Measurements from ENCODE around the gene MEN1. TPM values are rescaled to one million over a fixed set of nuclear protein-coding genes. Genes with fewer than 3 reads are reported as not detected.

Gene MEN1
- total RNA-seq, 2 donors from 2014 or later = 9.7 to 35.1 TPM

DNA sequence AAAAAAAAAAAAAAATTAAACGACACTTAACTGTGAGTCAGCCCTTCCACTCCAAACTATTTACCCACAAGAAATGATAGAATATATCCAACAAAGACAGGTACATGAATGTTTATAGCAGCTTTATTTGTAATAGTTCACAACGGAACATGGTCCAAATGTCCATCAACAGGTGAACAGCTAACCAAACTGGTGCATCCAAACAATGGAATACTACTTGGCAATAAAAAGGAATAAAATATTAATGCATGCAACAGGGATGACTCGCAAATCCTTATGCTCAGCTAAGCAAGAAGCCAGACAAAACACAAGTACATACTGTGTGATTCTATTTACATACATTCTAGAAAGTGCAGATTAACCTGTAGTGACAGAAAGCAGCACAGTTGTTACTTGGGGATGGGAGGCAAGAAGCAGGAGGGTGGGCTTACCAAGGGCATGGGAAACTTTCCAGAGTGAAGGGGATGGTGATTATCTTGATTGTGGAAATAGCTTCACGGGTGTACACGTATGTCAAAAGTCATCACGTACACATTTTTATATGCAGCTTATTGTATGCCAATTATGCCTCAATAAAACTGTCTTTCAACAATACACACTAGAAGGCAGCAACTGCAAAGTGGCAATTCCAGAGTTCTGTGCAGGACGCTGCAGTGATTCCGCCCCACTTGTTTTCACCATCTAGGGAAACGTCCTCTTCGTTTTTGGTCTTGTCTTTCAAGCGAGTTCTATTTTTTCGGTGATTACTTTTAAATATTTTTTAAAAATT is 25.4 kb downstream of the MEN1 start:
- H3K27ac Mint-ChIP-seq = no peak overlapping the region
- DNase-seq (ENCODE audit: low spot score in 2 of 2) (no peak), ATAC-seq (no peak)

DNA sequence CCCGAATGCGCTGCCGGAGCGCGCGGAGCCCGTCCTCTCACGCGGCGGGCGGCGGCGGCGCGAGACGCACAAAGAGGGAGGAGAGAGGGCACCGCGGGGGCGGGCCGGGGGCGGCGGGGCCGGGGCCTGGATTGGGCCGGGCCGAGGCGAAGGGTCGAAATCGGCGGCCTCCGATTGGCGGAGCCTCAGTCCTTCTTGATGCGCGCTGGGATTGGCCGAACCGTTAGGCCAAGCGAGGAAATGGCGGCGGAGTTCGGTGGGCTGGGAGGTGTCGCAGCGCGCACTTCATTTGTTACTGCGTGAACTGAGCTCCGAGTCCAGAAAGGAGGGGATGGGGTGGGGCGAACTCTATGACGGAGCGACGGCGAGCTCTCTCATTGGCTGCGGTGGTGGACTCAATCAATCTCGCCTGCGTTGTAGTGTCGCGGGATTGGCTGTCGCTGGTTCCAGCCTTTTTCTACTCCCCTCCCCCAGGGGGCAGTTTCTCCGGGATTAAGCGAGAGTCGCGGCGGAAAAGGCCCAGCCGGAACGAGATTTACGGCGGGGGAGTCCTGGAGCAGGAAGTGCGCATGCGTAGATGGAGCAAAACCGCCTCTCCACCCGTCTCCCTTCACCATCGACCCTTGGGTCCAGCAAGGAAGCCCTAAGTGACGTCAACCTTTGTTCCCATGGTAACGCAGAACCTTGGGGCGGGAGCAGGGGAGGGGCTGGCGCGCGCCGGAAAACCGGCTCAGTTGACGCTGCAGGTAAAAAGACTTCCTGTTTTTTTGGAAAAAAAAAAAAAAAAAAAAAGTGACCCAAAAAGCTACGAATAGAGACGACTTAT is 31.7 kb downstream of the MEN1 start, which contains the start of gene SF1:
Gene SF1, minus strand, starts transcription at position 70 of the 826 bp plus-strand sequence. CDS start 150 bp downstream, outside the sequence.
- Mint-ChIP-seq H3K36me3 (peaks cover 38 to 46% of the 10 kb centered on the region in 2 donors), H3K27ac (peak within 1 kb of the TSS; percentile 99 to 100), H3K9me3 (no peaks in the 10 kb centered on the region)
- ATAC-seq (peak; percentile 91 to 92), DNase-seq (ENCODE audit: low spot score in 2 of 2) (peak; percentile 98 to 100)

More for the DNA sequence above, 25.4 kb downstream of the MEN1 start:
- no peaks in the 10 kb centered on the region for H3K9me3 Mint-ChIP-seq
- H3K36me3 Mint-ChIP-seq = peaks cover 0 to 4% of the 10 kb centered on the region in 2 donors

DNA sequence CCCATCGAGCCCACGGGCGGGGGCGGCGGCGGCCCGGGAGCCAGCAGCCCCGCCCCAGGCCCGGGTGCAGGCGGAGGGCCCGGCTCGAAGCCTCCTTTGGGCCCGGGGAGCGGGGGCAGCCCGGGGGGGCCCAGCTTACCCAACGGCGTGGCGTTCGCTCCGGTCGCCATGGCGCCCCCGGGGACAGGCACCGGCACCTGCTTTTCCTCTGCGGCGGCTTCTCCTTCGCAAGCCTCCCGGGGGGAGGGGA is 32.2 kb downstream of the MEN1 start:
- peaks cover 43 to 52% of the 10 kb centered on the region in 2 donors for H3K36me3 Mint-ChIP-seq
- H3K9me3 Mint-ChIP-seq = no peaks in the 10 kb centered on the region
- no peak for DNase-seq (ENCODE audit: low spot score in 2 of 2)
- ATAC-seq = peak in 1 of 2 donors; percentile 0
- peak overlapping the region; percentile 99 to 100 for H3K27ac Mint-ChIP-seq

DNA sequence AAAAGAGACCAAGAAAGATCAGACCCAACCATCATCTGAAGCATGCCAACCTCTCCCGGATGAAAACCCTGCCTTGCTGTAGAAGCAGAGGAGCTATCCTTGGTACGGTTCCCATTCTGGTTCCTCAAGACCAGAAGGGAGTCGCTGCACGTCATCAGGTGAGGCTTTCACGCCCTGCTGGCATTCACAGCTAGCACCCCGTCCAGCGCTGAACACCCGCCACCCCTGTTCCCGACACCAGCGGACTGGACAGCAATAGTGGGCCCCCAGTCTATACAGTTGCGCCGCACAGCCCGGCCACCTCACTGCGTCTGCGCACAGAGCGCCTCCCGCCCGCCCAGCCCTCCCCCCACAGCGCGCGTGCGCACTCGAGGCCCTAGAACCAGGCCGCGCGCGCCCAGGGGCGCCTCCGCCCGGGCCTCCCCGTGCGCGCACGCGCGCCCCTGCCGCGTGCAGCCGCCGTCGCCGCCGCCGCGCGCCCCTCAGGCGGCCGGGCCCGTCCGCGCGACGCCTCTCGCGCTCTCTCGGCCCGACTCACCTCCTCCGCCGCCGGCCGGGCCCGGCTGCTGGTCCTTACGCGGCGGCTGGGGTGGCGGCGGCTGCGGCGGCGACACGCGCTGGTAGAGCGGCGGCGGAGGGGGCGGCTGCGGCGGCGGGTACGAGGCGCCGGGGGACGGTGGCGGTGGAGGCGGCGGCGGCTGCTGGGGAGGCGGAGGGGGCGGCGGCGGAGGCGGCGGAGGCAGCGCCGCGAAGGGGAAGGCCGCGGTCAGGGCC is 32.7 kb downstream of the MEN1 start:
- DNase-seq (ENCODE audit: low spot score in 2 of 2) (peak; percentile 83 to 85), ATAC-seq (peak; percentile 1 to 4)
- peak overlapping the region; percentile 95 to 100 for H3K27ac Mint-ChIP-seq
- H3K9me3 Mint-ChIP-seq = no peaks in the 10 kb centered on the region
- peaks cover 47 to 57% of the 10 kb centered on the region in 2 donors for H3K36me3 Mint-ChIP-seq

DNA sequence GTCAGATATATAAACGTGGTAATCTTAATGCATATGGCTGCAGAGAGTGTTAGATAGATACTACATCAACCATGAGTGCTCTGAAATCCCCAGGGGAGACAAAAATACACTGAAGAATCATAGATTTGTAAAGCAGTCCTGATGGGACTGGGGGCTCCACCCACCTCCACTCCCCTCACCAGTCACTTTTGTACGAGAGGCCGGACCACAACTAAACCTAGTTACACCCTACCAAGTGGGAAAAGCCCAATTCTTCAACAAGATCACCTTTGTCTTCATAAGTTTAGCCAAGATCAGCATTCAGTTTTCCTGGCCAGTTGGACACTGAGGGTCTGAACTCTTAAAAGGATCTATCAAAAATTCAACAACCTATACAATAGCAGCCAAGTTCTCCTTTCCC is 33.5 kb downstream of the MEN1 start:
- peaks cover 50 to 64% of the 10 kb centered on the region in 2 donors for H3K36me3 Mint-ChIP-seq
- peak overlapping the region; percentile 90 to 95 for H3K27ac Mint-ChIP-seq
- no peaks in the 10 kb centered on the region for H3K9me3 Mint-ChIP-seq
- DNase-seq (ENCODE audit: low spot score in 2 of 2) = no peak
- ATAC-seq = no peak

DNA sequence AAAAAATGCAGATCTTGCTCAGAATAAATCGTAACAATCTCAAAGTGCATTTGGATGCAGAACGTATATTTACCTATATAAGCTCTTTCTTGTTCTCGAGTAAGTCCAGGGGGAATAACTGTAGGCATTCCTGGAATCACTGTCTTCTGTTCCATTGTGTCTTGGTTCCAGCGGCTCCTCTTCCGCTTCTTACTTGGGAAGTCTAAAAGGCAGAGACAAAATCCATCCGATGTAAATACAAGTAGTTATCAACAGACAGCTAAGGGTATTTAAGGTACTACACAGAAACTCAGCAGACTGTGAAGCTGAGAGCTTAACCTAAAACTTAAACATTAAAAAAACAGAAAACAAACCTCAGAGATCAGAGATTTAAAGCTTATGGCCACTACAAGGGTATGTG is 33.9 kb downstream of the MEN1 start:
- peak overlapping the region; percentile 90 to 95 for H3K27ac Mint-ChIP-seq
- DNase-seq (ENCODE audit: low spot score in 2 of 2) (no peak), ATAC-seq (no peak)
- H3K9me3 Mint-ChIP-seq = no peaks in the 10 kb centered on the region
- peaks cover 50 to 69% of the 10 kb centered on the region in 2 donors for H3K36me3 Mint-ChIP-seq

DNA sequence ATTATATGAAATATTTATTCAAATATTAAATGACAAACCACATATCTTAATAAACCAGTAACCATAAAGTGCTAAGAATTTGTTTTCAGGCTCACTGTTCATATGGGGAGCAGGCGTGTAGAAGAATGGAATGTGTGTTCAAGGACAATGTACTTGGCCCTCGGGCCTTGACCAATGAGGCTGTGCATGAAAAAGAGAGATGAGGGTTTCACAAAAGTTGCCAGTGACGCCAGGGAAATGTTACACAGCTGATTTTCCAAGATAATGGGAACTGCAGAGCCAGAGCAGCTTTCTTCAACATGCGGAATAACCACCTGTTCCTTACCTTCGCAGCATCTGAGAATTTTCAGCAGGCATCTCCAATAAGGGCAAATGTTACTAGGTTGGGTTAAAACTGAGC is 36.2 kb downstream of the MEN1 start:
- H3K27ac Mint-ChIP-seq = peak overlapping the region in 1 of 2 donors; percentile 79
- no peak for DNase-seq (ENCODE audit: low spot score in 2 of 2)

DNA sequence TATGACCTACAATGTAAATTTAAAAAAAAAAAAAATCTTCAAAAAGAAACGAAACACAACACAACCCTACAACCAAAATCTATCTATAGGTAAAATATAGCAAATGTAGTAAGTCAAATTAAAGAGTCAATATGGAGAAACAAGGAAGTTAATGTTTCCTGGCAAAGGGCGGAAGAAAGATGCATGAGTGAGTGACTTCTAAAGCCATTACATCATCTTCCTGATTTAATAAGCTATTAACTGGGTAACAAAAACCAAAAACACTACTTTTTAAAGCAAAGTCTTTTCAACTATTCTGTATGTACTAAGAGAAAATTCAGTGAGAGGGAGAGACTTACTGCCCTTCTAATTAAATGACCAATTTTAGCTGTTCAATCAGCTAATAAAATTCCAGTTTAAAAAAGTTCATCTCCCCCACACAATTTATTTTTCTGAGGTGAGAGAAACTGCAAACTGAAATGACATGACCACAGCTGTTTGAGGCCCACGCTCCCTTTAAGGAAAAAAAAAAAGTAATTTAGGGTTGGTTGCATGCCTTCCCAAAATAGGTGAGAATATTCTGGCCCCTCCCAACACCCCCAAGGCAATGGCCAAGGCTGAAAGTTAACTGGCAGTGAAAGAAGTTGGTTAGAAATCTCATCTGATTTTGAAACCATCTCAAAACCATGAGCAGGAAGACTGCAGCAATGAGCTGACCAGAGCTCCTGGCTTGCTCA is 37.9 kb downstream of the MEN1 start:
- Mint-ChIP-seq H3K27ac (peak overlapping the region in 1 of 2 donors; percentile 85), H3K36me3 (peaks cover 68 to 99% of the 10 kb centered on the region in 2 donors), H3K9me3 (no peaks in the 10 kb centered on the region)
- ATAC-seq = peak in 1 of 2 donors; percentile 10
- DNase-seq (ENCODE audit: low spot score in 2 of 2) = no peak

More for the DNA sequence above, 36.2 kb downstream of the MEN1 start:
- Mint-ChIP-seq H3K36me3 (peaks cover 59 to 88% of the 10 kb centered on the region in 2 donors), H3K9me3 (no peaks in the 10 kb centered on the region)
- ATAC-seq = no peak

DNA sequence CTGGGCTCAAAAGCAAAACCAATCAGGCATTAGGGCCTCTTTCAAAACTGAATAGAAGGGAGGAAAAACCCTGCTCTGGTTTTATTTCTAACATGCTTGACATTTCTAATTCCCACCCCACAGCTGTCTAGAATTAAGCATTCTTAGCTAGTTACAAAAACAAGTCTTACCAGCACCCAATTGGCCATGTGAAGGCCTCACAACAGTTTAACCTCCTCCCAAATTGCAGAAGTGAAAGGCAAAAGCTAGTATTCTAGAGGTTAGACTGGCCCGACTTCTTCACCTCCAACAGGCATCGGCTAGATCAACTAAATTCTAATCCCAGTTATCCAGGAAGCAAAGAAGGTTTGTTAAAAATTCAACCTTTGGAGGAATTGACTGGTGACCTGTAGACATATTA is 38.5 kb downstream of the MEN1 start:
- no peak for DNase-seq (ENCODE audit: low spot score in 2 of 2)
- peak overlapping the region in 1 of 2 donors; percentile 85 for H3K27ac Mint-ChIP-seq
- ATAC-seq = no peak
- peaks cover 64 to 93% of the 10 kb centered on the region in 2 donors for H3K36me3 Mint-ChIP-seq
- no peaks in the 10 kb centered on the region for H3K9me3 Mint-ChIP-seq

DNA sequence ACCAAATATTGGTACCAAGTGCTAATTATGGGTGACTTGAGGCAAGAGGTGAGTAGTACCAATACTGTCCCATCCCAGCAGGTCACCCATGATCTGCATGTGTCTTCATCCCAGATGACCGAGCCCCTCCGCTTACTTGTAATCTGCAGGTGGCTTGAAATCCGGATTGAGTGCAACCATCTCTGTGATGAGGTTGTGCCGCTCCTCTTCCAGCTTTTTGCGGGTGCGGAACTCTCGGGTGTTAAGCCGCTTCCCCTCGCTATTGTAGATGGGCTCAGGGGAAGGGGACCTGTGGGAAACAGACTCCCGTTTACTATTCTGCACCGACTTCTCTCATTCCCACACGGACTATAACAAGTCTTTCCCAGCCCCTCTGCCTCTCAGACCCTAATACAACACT is 40.2 kb downstream of the MEN1 start:
- peak overlapping the region; percentile 44 to 67 for H3K27ac Mint-ChIP-seq
- H3K36me3 Mint-ChIP-seq = peaks cover 49 to 84% of the 10 kb centered on the region in 2 donors
- DNase-seq (ENCODE audit: low spot score in 2 of 2) (no peak), ATAC-seq (no peak)
- H3K9me3 Mint-ChIP-seq = no peaks in the 10 kb centered on the region

DNA sequence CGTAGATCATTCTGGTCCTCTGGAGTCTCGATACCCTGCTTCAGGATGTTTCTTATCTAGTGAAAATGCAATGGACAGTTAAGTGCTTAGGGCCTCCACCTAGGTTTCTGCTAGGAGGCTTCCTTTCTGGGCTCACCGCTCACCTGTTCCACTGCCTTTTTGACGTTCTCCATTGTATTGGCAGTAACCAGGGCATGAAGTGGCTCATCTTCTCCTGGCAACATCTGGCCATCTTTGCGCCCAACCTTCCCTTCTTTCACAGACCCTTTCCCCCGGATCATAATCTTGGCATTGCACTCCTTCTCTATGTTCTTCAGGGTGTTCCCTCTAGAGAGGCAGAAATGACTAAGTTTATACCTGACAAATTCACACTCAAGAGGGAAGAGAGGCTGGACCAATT is 41.1 kb downstream of the MEN1 start:
- DNase-seq (ENCODE audit: low spot score in 2 of 2) (no peak), ATAC-seq (no peak)
- Mint-ChIP-seq H3K9me3 (no peaks in the 10 kb centered on the region), H3K27ac (peak overlapping the region in 1 of 2 donors; percentile 17), H3K36me3 (peaks cover 55 to 84% of the 10 kb centered on the region in 2 donors)

DNA sequence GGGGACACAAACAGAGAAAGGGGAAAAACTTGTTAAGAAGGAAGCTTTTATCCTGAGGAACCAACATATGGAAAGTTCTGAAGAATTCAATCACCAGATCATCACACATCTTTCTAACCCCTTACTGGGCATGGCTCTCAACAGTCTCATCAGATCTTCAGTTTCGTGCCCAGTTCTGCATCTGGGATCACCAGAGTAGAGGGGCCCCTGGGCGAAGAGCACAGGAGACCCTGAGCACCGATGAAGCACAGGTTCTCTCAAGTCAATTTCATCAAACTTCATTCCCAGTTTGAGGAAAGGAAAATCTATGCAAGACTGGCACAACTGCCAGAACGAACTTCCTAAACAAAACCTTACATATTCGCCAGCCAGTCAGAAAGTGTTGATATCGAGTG is 42.1 kb downstream of the MEN1 start:
- ATAC-seq (no peak), DNase-seq (ENCODE audit: low spot score in 2 of 2) (no peak)
- Mint-ChIP-seq H3K9me3 (no peaks in the 10 kb centered on the region), H3K36me3 (peaks cover 53 to 81% of the 10 kb centered on the region in 2 donors), H3K27ac (peak overlapping the region in 1 of 2 donors; percentile 88)

DNA sequence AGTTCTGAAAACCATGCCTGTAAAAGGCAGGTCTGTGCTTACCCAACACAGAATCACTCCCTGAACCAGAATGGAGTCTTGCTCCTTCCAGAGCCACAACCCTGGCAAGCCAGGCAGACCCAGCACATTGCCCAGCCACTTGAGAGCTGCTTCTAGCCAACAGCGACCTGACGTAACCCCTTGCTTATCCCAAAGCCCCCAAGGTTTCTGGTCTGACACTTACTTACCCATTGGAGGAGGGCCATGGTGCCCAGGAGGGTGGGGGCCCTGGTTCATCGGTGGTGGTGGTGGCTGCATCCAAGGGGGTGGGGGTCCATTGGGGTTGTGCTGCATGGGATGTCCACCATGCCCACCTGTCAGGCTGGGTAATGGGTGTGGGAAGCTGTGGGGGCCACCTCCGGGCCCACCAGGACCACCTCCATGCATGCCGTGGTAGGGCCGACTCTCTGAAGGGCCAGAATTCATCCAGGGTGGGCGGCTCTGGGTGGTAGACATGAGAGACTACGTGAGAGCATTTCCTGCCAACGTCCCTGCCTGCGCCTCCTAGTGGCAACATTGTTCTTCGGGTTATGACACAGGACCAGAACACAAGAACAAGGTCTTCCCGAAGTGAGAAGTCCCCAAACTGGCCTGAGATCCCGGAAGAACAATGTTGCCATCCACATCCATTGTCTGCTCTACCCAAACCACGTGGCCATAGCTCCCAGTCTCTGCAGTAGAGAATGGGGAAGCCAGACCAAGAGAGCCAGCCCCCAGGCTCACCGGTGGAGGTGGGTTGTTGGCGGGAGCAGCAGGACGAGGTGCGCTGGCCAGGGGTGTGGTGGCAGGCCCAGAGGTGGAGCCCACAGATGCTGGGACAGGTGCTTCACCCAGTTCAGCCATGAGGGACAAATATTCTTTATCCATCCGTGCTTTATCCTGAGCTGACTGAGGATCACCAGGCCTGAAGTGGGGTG is 42.7 kb downstream of the MEN1 start:
- H3K9me3 Mint-ChIP-seq = no peaks in the 10 kb centered on the region
- ATAC-seq = peak; percentile 41 to 48
- DNase-seq (ENCODE audit: low spot score in 2 of 2) = peak; percentile 58 to 92
- peaks cover 51 to 79% of the 10 kb centered on the region in 2 donors for H3K36me3 Mint-ChIP-seq
- peak overlapping the region; percentile 21 to 88 for H3K27ac Mint-ChIP-seq

DNA sequence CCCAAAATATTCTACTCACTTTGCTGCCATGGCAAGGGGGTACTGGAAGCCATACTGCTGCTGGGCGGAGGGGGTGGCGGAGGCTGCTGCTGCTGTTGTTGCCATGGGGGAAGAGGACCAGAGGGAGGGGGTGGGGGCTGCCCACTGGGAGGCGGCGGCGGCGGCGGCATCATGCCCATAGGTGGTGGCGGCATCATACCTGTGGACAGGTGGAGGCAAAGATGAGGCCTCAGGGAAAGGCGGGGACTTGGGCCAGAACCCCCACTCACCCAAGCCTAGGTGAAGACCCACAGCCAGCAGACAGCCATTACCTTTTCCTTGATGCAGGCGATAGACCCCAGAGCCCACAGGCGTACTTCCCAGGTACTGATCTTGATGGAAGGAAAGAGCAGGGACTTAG is 43.5 kb downstream of the MEN1 start:
- no peaks in the 10 kb centered on the region for H3K9me3 Mint-ChIP-seq

More for the DNA sequence above, 43.5 kb downstream of the MEN1 start:
- peaks cover 49 to 73% of the 10 kb centered on the region in 2 donors for H3K36me3 Mint-ChIP-seq
- DNase-seq (ENCODE audit: low spot score in 2 of 2) (no peak), ATAC-seq (no peak)
- H3K27ac Mint-ChIP-seq = peak overlapping the region in 1 of 2 donors; percentile 88

Measured in activated naive CD4-positive, alpha-beta T cell treated with anti-CD3 and anti-CD28 coated beads, Interleukin-2, amount 50 U/mL, for 72 hours (primary cell).